Smooth muscle cell of trachea (primary cell): ENCODE results near the gene ACOT13. TPM values are rescaled to one million over a fixed set of nuclear protein-coding genes. Genes with fewer than 3 reads are reported as not detected.

Source experiments
- total RNA-seq: library from RNA; depleted of rRNA; stranded (reverse); fragments of >200 nt; gene quantifications from 2 replicates; pipeline ENCODE4 v1.2.1, GENCODE V29; 2014

Gene ACOT13
- total RNA-seq: 8.1 and 8.4 TPM in 2 replicates

DNA sequence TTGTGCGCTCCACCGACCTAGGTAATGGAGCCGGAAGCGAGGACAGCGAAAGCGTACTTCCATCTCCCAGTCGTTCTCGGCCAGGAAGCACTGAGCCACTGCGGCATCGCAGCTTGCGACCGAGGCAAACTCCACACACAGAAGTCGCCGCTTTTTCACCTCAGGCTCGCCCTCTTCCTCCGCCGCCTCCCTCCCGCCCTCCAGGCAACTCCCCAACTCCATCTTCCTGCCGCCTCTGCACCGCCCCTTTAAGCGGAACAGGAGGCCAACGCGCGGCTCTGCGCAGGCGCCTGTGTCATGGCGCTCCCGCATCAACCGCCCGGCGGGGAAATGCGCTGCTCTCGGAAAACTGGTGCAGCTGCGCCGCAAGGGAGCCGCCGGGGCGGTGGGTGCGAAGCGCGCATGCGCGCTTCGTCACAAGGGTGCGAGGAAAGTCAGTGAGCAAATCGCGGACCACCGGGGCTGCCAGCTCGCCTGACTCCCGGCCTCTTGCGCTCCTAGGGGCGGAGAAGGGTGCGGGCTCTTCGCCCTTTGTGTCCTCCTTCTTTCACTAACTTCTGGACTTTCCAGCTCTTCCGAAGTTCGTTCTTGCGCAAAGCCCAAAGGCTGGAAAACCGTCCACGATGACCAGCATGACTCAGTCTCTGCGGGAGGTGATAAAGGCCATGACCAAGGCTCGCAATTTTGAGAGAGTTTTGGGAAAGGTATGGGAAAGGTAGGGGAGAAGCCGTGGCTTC is at the start of gene ACOT13, which contains the start of gene TDP2:
Gene ACOT13, plus strand, starts transcription at position 437 of the 737 bp plus-strand sequence. Its CDS starts 187 bp downstream, at position 624.
Gene TDP2, minus strand, starts transcription at position 259 of the 737 bp plus-strand sequence. Its CDS starts 37 bp downstream, at position 222.

GRCh38 chr6:24719125-24719971 is 52.5 kb downstream of the ACOT13 start, which contains the start of gene C6orf62:
TSS of gene C6orf62 (minus strand) at chr6:24719154. CDS start at chr6:24718668, 486 bp downstream.

Other genes with a start within 250 kb of the ACOT13 start
- gene GPLD1, start 177.5 kb upstream of the ACOT13 start, total RNA-seq: 0.17 TPM in 1 of 2 replicates, not detected in the other
- gene ALDH5A1, start 172.1 kb upstream of the ACOT13 start, total RNA-seq: 0.15 and 0.50 TPM in 2 replicates
- under 0.01 and 0.17 TPM in 2 replicates for gene KIAA0319, start 20.9 kb upstream of the ACOT13 start, total RNA-seq
- 42.7 and 44.4 TPM in 2 replicates for gene TDP2, start 178 bp upstream of the ACOT13 start, total RNA-seq
- 99.4 and 169 TPM in 2 replicates for gene C6orf62, start 52.1 kb downstream of the ACOT13 start, total RNA-seq
- 5.6 and 21.1 TPM in 2 replicates for gene GMNN, start 107.9 kb downstream of the ACOT13 start, total RNA-seq
- not detected in 2 replicates for gene ARMH2, start 131.8 kb downstream of the ACOT13 start, total RNA-seq